GM11168 (cell line): ENCODE measurements around the gene HIC1.

Experiments
- in situ Hi-C: fragments of 300-500 bp; cut with MboI; formaldehyde crosslinking; loops from one replicate; pipeline ENCODE4 v1.12.0; 2022; ENCODE audit warnings: low sequenced_read_pairs; ENCODE audit not compliant: unreplicated experiment

The HIC1 gene

DNA sequence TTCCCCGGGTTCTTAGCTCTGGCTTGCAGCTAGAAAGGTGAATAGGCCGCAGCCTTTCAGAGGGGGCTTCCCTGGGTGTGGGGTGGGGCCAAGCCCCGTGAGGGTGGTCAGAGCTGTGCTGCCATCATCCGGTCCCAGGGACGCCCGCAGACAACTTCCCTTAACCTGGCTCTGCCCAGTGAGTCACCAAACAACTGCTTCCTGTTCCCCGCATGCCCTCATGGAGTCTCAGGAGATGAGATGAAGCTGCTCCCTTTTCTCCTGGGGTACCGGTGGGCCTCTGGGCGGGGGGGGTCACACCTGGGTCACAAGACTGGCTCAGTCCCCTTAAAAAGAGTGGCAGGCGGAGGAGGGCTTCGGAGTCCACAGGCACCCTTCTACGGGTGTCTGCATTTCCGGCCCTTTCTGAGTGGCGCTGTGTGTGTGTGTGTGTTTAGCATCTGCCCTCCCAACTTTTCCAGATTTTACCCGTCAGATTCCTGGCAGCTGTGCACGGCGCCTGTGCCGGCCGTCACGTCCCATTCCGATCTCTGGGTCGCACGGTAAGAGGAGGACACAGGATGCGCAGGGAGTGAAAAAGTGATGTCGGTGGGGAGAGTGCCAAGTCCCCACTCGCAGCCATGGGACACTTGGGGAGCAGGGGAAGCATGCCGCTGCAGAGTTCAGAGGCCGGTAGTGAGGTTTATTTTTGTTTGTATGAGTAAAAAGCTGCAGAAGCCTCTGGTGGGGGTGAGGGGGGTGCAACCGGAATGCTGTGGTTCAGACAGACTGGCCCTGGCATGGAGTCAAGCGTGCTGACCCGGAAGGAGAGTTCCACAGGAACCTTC, 16.8 kb downstream of the HIC1 start:
- in situ Hi-C loops = no loop called here

DNA sequence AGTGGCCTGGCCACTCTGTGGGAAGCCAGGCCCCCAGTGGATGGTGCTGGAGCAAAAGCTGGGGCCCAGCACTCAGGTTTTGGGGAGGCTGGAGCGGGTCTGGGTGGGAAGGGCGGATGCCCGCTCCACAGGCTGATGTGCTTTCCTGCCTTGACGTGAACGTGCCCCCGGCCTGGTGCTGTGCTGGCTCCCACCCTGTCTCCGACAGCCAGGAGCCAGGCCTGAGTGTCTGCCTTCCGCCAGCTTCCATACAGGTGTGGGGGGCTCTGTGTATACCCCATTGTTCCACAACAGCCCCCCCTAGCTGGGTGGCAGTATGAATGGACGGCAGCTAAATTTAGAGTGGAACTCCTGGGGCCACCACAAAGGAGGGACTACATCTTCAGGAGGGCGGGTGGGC, 20.0 kb downstream of the HIC1 start:
- in situ Hi-C loops = no loop called here

DNA sequence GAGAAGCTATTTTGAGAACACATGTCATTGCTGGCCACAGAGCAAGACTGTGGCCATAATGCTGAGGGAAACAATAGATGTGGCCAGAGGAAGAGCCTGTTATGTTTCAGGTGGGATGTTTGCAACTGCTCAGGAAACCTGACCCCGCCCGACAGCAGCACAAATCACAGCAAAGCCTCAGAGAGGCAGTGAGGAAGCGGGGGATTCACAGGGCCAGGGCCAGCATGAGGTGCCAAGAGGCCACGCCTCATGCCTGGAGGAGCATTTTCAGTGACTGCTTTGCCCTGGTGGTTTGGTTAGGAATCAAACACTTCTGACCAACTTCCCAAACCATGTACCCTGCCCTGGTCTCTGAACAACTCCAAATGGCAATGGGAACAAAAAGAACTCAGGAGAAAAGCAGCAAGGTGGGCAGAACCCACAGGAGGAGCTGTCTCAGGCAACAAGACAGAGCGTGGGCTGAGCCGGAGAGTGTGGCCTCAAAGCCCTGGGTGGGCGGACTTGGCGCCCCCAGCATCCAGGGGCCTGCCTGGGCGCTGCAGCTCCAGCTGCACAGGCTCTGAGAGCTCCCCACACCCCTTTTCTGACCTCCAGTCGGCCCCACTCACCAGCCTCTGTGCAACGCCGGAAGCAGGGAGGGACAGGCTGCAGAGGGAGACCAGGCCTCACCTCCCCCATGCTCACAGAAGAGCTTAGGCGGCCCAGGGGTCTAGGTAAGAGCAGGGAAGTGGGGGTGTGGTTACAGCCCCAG, 20.6 kb downstream of the HIC1 start:
- in situ Hi-C loops = no loop called here

DNA sequence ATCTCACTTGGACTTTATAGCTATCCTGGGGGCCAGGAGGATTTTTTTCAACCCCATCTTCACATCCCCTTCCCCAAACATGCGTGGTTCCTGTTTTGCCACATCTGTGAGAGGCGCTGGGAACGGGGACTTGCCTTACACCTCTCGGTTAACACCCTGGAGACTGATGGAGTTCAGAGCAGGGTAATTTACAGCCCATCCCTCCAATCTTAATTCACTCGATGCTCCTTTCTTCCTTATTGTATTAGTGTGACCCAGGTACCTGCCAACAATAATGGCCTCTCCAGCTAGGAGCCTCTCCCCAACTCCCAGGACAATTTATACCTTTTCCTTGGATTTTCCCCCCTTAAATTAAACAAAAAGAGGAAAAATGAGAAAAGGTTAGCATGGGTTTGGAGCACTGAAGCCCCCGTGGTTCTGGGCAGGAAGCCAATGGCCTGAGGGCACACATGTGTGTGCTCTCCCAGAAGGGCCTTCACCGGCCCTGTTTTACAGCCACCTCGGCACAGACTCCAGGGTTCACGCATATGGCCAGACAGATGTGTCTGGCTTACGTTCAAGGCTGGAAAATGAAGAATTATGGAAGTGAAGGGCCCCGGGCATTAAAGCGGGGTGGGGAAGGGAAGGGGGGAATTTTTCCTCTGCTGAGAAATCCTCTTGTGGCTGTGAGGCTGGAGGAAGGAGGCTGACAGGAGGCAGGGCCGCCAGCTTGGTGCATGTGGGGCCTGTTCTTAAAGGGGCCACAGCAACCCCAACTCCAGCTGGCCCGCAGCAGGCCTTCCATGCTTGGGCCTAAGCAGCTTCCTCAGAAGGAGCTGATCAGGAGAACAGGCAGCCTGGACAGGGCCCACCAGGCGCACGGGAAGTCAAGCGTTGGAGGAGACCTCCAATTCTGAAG, 21.4 kb downstream of the HIC1 start:
- in situ Hi-C loops = no loop called here

DNA sequence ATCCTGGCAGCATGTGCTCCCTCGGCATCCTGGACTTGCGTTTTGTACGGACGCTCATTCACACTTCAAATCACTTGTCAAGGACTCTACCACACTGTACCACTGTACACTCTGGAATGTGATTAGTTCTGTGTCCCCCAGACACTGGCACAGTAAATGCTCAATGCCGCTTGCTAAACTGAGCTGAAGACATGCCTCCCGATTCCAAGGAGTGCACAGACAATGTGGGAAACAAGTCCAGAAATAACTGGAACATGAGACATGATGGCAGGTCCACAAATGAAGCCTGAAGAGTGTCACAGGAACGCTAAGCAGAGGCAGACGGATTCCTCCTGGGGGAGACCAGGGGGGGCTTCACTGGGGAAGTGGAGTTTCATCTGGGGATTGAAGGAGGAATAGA, 22.1 kb downstream of the HIC1 start:
- in situ Hi-C loops = no loop called here

DNA sequence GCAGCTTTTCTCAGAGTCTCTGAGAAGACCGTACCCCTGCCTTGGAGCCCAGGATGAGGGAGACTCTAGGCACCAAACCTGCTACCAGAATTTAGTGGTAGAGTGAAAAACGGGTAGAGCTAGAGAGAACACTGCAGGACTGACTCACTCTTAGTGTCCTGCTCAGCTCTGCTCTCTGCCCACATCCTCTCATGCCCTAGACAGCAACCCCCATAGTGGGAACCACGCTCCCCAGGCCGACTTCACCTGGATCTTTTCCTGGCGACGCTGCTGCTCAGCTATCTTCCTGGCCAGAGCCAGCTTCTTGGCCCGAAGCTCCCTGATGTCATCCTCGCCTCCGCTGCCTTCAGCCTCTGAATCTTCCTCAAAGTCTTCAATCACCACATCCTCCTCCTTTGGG, 26.7 kb downstream of the HIC1 start:
- in situ Hi-C loops = loop anchor here (10.0 kb wide), 1 partner anchor 153 kb away; no protein-coding TSS in a partner anchor

DNA sequence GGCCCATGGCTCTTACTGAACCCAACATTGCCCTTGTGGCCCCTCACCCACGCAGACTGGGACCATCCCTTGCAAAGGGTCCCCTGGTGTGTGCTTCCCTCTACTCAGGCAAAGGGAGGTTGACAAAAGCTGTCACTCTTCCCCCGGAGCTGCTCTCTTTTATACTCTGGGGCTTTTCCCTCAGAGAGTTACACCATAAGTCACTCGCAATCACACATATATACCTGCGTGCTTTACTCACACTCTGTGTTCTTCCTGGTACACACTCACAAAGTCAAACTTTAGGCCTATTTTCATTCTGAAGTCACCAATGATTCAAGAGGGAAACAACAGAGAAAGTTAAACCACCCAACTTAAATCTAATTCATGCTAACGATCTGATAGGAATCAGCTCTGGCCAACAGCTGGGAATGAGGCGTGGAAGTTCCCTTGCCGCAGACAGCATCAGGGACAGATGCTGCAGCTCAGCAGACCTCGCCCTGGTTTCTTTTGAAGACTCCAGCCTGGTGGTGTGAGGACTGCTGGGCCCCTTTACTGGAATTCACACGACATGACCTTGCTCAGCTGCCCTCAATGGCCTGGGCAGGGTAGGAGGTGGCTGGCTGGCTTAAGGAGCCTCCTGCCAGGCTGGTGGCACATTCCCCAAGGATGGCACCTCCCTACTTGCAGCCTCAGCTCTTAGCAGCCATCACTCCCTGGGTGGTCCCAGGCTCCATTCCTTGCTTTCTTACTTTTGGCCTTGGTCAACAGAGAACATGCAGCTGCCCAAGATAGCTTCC, 27.3 kb downstream of the HIC1 start:
- in situ Hi-C loops = loop anchor here (10.0 kb wide), 1 partner anchor 153 kb away; no protein-coding TSS in a partner anchor

DNA sequence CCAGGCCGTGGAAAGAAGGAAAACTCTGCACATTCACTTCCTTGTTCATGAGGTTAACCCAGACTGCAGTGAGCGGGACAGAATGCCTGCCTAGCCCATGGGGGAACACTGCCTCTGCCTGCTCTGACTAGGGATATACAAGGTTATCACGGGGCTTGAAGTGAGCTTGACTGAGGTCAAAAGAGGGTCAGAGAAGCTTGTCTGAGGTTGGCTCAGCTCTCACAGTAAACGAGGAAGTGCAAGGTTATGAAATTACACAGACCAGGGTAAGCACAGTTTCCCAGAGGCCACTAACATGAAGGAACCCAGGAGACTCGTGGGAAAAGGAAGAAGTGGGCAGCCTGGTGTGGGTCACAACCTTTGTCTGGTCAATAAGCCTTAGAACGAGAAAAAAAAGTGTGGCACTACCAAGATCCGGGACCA, 28.7 kb downstream of the HIC1 start:
- in situ Hi-C loops = loop anchor here (10.0 kb wide), 1 partner anchor 151 kb away; no protein-coding TSS in a partner anchor

DNA sequence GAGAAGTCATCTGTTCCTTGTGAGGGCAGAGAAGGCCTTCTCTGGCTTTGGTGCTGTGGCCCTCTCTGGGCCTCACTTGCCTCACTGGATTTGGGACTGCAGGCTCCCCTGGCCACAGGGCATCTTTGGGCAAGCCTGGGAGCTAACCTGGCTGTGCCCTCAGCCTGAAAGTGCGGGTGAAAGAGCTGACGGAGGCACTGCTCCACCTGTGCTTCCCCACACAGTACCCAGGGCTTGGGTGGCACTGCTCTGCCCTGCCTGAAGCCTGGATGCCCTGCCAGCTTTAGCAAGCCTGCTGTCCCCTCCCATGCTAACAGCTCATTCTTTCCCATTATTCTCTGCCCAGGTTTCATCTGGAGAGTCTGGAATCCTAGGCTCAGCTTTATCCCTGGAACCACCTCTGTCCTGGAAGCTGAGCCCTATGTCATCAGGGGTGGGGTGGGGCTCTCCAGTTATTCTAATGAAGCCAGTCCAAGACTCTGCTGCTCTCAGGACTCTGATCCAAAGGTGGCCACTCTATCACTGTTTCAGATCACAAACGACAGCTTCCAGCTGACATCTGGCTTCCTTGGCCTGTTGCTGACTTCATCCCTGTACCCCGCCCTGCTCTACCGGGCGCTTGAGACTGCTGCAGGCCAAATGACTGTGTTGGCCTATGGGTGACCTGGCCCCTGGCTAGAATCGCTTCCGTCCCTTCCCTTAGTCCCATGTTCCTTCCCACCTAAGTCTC, 29.3 kb downstream of the HIC1 start:
- in situ Hi-C loops = loop anchor here (10.0 kb wide), 1 partner anchor 151 kb away; no protein-coding TSS in a partner anchor

DNA sequence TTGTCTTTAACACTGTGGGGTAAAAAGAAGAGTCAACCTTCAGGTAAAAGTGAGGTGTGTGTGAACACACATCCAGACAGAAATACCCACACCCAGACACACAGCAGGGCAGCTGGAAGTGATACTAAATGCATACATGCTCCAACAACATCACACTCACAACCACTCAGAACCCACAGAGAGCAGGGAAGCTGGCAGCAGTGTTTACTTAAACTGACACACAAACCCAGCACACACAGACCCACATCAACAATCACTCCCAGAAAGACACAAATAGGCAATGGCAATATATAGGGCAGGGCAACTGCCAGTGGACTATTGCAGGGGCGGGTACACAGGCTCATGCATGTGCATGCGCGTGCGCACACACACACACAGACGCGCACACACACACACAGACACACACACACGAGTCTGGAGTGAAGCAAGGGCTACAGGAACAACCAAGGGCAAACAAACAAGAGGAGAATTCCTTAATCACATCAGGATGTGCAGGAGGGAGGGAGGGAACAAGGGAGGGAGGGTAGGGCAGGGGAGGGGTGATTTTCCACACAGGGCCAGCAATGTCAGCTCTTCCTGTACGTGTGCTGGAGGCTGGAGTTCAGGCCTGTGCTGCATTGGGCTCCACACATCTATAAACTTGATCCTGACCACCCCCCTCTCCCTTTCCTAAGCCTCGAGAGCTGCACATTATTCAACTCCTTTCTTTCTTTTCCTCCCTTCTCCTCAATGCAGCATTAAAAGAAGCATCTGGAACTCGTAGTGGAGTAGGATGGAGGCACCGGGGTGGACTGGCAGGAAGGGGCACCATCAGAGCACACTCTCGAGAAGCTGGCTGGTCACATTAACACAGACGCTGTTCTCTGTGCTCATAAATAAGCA, 30.1 kb downstream of the HIC1 start:
- in situ Hi-C loops = loop anchor here (10.0 kb wide), 1 partner anchor 150 kb away; no protein-coding TSS in a partner anchor

DNA sequence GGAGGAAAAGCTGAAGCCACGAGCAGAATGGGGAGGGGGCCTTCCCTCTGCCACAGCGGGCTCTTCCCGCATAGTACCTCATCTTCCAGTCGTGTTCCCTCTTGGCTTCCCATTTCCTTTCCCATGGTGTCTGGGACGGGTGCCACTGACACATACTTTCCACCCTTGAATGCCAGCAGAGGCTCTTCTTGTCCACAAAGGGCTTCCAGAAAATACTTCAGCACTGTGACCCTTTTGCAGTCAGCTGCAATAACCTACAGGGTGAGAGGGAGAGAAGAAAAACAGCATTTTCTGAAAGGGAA, 30.7 kb downstream of the HIC1 start:
- in situ Hi-C loops = loop anchor here (10.0 kb wide), 1 partner anchor 149 kb away; no protein-coding TSS in a partner anchor

DNA sequence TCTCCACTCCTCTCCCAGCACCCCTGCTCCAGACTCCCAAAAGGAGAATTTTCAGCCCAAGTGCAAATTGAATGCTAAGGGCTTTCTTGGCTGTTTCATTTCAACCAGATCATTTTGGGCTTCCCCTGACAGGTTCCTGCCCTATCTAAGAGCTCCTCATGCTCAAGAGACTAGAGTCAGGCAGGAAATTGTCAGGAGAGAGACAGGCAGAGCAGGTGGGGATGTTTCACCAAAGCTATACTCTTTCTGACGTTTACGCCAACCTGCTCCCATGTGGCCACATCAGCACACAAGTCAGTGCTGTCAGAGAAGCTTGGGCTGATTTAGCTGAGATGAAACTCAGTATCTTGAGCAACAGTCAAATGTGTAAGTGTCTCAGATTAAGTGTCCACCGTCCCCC, 31.4 kb downstream of the HIC1 start:
- in situ Hi-C loops = loop anchor here (10.0 kb wide), 1 partner anchor 148 kb away; no protein-coding TSS in a partner anchor

DNA sequence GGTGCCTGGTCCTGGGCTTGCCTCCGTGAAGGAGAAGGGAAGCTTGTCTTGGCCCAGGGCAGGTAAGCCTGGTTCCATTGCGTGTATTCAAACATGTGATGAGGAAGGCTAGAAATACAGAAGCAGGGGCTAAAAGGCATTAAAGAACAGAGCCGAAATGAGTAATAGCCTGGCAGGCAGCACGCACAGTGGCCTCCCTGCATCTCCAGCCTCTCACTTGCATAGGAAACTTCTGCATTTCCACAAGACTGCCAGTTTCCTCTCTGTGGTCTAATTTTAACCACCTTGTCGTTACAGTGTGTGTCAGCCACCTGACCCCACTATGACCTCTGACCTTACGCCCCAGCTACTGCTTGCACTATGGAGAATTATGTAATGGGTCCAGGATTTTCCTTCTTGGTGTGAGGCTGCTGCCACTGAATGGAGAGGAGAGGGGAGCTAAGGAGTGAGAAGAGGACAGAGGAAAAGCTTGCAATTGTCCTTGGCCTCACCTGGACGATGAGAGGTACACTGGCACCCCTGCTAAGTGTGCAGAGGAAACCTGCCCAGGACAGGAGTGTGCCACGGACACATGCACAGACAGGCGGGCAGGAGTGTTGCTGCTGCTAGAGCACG, 32.8 kb downstream of the HIC1 start:
- in situ Hi-C loops = loop anchor here (10.0 kb wide), 1 partner anchor 147 kb away; no protein-coding TSS in a partner anchor

DNA sequence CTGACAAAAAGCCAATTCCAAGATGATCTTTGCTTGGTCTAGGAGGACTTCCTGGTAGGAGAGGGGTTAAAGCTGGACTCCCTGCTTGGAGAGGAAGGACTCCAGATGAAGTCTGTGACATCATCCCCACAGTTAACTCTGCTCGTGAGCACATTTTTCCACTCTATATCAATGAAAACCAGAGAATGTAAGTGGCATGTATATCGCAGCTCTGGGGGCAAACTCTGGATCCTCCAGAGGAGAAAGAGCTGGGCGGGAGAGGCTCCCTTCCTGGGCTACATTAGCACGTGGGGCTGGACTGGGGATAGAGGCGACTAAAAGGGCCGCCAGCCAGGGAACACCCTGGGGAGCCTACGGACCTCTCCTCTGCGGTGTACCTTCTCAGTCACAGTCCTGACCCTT, 34.1 kb downstream of the HIC1 start:
- in situ Hi-C loops = loop anchor here (10.0 kb wide), 1 partner anchor 146 kb away; no protein-coding TSS in a partner anchor

DNA sequence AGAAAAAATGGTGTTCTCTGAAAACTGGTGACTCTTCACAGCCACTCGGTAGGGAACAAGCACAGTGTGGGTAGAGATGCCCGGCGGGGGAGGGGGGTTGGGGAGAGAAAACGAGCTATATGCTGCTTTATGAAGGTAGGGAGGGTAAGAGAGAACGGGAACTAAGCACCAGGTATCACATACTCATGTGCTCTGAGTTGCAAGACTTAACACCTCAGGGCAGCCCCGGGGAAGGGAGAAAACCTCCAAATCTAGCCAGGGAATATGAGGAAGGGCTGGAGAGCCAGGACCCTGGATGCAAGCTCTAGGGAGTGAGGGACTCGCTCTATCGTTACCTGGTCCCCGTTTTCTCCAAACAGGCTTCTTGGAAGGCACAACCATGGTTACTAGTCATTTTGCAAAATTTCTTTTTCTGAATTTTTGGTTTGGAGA, 35.3 kb downstream of the HIC1 start:
- in situ Hi-C loops = no loop called here

DNA sequence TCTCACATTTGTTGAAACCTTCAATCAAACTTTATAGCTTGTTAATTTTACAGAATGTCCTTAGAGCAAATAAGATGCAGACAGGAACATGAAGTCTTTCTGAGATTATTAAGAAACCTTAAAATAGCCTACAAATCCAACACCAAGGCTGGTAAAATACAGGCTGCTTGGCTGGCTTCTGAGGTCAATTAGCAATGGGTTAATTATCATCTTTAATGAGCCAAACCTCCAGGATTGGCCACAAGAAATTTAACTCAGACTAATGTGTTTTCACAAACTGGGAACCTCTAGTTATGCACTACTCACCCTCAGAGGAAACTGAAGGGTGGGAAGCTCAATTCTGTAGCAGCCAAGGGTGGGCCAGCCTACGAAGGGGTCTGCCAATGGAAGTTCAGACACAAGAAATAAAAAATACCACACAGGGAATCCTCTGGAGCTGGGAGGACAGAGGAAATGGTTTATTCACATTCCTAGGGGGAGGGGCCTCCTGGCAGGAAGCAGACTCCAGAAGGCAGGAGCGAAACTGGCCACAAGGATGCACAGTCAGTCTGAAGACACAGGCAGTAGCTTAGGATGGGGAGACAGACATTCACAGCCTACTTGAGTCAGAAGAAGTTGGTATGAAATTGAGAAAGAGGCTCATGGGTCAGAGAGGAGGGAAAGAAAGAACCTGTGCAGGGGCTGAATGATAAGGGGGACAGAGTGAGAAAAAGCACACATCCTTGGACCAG, 36.1 kb downstream of the HIC1 start:
- in situ Hi-C loops = no loop called here

DNA sequence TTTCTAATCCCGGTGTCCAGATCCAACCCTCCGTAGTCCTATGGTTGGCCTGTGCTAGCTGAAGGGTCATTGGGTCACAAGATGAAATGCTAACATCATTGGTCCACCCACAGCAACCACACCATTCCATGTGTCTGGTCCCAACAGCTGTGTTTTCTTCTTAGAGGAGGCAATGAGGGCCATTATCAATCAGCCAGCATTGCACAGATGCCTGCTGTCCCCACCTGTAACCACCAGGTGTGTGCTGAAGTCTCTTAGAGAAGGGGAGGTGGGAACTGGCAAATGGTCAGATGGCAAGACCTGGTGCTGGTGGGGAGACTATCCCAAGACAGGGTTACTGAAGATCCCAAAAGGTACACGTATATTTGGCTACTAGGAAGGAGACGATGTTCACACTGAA, 37.4 kb downstream of the HIC1 start:
- in situ Hi-C loops = no loop called here
